HG02970 (cell line): ENCODE results near the gene PEX5L.

Experiments
- ATAC-seq: cut with Tn5 transposase; IDR thresholded peaks from one replicate; pipeline ENCODE4 v1.9.1; 2021; ENCODE audit warnings: mild to moderate bottlenecking, moderate library complexity, moderate number of reproducible peaks; ENCODE audit not compliant: unreplicated experiment, low FRiP score

Gene PEX5L

DNA sequence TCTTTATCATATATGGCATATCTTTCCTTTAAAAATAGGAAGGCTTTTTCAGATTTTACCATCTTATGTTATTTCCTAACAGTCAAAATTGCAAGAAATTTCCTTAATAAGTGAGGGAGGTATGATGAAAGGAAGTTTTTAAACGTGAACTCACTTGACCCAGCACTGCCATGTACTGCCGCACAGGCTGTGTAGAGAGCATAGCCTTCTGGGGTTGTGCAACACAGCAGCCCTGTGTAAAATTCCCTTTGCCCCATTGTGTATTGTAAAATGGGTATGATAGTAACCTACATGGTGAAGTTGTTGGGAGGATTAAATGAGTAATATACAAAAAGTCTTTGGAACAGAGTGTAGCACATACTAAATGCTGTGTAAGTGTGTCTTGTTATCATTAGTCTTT, 78.6 kb downstream of the PEX5L start:
- ATAC-seq = no peak

DNA sequence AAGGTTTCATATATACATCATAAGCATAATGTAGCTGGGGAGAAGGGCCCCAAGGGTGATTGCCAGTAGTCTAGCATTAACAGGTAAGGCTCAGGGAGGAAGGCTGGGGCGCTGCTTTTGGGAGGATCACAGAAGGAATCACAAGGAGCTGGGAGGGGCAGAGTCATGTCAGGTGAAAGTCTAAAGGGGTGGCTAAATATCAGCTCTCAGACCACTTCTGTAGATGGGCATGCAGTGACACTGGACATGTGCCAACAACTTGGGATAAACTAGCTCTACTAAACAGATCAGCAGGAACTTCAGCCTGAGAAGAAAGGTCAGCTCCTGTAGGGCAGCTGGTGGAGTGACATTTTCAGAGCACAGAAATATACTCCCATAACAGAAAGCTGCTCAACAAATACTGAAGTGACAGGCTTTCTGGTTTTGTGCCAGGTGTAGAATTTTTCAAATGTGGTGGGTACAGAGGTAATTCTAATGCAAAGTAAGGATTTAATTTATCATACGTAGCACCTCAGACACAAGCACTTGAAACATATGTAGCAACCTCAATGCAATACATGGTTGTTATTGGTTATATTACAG, 79.4 kb downstream of the PEX5L start:
- ATAC-seq = no peak

DNA sequence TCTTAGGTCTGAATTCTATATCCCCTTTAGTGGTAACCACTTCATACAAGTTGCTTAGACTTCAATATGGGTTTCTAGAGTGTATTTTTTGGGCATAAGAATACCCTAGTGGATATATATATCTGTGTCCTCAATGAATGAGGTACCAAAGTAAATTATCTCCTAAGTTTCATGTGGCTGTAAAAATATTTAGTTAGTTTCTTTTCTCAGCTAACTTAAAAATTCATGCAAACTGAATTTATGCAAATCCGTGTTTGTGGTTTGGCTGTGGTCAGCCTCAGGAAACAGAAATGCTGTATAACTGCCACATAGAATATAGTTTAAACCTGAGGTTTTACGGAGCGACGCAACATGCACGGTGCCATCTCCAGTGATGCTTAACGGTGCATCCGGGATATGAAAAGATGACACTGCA, 80.3 kb downstream of the PEX5L start:
- ATAC-seq = peak; percentile 94

DNA sequence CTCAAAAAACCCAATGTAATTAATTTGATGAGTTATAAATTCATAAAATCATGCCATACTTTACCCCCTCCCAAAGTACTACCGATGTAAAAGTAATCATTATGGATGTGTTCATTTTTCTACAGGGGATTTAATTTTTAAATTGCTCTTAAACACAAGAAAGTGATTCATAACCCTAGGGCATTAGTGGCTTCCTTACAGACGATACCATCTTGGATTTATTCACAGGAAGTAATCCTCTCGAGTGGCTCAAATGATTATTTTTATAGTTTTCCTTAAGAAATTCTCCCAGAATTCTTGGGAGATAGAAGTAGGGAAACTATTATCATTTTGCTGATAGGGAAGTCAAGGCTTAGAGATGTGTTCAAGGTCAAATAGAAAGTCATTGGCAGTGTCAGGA, 80.9 kb downstream of the PEX5L start:
- ATAC-seq = no peak

DNA sequence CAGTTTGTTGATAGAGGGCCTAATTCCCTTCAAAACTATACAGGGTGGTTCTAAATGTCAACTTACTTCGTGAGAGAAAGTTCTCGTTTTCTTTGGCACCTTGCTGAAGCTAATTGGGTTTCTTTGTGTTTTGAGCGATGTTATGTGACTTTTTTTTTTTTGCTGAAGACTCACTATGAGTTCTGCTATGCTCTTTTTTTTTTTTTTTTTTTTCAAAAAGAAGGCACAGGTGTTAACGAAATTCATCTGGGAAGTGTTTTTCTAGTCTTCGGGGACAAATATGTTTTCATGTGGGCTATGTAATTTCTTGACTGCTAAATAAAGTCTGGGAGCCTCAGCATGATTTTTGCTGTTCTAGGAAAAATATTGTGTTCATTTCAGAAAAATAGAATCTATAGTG, 81.5 kb downstream of the PEX5L start:
- no peak for ATAC-seq

DNA sequence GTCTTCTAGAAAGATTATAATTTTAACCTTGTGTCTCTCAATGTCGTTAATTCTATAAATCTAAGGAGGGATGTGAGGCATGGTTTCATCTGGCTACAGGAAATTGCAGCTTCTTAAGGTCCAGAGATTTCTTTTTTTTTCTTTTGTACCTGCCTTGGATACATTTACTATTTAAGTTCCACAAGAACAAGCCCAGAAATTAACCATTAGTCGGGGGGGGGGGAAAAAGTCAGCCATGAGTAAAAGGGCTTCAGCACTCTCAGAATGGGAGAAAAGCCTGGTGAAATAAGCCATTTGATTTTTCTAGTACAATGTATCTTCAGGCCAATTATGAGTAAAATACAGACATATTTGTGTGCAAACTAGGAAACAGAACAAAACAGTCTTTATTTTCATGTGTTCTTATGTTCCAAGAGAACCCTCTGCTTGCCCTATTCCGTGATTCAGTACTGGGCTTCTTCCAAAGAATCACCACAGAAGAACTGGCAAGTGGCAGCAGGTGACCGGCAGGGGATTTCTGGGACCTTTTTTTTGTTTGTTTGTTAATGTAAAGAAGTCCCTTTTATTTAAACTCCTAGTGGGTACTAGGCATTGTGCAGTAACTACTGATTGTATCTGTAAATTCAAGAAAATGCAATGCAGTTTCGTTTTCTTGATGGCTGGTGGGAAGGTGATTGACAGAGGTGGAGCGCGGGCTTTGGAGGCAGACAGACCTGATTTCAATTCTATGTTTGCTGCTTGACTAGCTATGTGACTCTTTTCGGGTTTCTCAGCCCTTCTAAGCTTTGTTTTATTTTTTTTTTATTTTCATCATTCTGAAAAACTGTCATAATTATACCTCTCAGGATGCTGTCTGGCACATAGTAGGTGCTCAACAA, 82.5 kb downstream of the PEX5L start:
- ATAC-seq = no peak

DNA sequence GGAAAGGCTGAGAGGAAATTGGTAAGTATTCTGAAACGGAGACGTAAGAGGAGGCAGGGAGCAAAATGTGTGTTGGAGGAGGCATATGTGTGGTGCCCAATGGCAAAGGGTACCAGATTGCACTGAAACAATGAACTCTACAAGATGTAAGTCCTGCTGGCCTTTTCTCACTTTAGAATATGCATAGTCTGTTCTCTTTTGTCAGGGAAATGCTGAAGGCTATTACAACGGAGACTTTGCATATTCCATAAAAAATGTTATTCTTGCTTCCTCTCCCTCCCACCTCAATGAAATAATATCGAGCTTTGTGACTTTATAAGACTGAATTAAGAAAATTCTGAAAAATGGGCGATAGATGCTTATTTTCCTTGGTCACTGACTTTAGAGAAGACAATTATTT, 85.9 kb downstream of the PEX5L start:
- ATAC-seq = no peak

DNA sequence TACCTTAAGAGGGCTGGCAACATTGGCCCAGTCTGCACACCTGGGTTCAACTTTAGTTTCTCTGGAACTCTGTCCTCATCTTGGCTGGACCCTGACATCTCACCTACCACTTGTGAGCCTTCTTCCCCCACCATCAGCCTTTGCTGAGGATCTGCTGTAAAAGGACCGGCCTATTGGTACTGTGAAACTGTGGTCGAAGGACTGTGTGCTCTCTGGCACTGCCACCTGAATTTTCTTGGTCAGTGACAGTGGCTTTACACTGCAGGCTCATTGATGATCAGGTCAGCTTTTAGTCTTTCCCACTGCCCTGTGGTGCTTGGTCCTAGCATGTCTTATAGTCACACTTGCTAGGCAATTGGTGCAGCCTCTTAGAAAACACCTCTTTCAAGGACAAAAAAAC, 86.9 kb downstream of the PEX5L start:
- no peak for ATAC-seq

DNA sequence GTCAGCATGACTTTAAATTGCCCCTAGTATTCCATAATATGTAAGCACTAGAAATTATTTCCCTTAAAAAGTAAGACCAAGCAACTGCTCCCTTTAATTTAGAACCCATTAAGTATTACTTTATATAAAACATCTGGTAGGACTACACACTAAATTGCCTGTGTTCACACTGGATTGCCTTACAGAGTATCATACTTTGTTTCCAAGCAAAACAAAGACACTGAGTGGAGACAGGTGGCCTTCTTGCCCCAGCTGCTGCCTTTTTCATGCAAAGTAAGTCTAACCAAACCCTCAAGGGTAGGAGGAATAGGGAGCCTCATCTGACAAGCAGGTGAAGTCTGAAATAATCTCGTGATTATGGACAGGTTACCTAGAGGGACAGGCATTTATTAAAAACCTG, 87.3 kb downstream of the PEX5L start:
- no peak for ATAC-seq

DNA sequence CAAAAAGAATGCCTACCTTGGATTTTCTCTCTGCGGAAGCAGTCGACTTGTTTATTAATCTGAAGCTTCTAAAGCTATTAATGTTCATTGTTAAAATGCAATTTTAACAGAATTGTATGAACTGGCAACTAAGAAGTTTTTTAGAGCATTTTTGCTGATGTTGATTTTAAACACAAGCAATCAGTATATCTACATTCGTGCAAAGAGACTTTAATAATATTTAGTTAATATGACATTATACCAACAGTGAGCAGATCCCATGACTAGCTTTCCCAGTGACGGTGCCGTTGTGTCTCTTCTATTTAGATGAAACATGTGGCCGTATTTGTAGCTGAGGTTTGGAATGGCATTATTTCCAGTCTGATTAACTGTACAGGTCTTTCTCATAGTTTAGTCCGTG, 88.0 kb downstream of the PEX5L start:
- no peak for ATAC-seq

DNA sequence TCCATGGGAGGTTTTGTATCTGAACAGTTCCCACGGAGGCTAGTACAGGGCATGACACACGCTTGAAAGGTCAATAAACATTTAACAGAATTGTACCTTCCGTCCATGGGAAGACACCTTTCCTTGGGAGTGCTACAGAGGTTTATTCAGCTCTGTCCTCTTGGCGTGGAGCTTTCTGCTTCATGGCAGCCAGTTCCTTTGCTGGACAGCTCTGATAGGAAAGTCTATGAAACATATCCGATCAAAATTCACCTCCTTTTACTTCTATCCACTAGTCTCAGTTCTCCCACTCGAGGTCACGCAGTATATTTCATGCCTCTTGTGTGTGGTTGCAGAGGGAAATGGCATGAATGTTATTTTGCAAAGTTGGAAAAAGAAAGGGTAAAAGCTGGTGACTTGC, 91.2 kb downstream of the PEX5L start:
- ATAC-seq = no peak

DNA sequence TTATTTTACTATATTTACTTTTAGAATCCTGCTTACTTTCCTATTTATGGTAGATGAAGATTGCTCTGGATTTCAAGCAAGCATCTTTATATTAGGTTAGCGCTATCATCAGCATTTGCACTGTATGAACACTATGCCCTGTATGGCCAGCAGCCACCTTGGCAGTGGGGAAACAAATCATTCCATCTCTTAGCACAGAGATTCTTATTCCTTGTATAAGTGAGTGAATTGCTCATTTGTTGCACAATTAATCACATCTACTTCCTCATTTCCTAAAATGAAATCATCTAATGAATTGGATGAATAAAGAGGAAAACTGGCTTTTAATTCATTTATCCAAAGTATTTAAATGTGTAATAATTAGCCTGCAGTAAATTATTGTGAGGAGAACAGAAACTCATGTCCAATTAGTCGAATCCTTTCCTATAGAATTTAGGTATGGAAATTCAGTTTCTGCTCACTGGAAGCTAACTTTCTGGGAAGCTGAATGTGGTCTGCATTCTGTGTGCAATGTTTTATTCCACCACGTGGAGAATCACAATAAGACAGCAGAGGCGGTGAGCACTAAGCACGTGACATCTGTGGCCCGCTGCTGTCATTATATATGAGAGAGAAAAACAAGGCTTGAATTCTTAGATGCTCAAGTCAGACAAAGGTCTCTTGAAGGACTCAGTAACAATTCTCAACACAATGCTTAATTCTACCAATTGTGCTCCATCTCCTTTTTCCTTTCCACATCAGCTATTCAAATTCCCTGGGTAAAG, 93.4 kb downstream of the PEX5L start:
- no peak for ATAC-seq

DNA sequence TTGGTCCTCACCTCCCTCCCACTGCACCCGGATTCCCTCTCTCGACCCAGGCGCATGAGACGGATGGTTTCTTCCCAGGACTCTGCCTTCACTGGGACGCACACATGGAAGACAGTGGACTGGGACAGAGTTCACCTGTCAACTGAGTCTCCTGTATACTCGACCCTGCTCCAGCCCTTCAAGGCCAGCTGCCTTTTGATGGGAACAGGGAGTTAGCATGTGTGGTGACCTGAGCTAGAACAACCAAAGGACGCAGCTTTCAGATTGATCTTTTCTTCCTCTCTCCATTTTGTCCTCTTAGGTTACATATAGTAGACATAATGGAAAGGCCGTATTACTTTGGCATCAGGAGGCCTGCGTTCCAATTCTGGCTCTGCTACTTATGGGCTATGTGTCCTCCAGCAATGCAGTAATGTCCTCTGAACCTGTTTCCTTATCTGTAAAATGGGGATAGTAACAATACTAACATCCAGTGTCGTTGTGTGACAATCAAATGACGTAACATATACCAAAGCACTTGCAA, 94.1 kb downstream of the PEX5L start:
- peak; percentile 17 for ATAC-seq

DNA sequence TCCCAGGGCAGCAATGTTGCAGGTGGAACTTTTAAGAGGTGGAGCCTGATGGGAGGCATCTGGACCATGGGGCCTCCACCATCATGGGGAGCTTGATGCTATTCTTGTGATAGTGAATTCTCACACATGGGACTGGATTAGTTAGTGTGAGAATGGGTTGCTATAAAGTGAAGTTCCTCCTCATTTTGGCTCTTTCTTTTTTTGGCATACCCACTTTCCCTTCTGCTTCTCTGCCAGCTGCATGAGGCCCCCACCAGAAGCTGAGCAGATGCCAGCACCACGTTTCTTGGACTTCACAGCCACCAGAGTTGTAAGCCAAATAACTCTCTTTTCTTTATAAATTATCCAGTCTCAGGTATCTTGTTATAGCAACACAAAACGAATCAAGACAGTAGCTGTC, 101.0 kb downstream of the PEX5L start:
- no peak for ATAC-seq

DNA sequence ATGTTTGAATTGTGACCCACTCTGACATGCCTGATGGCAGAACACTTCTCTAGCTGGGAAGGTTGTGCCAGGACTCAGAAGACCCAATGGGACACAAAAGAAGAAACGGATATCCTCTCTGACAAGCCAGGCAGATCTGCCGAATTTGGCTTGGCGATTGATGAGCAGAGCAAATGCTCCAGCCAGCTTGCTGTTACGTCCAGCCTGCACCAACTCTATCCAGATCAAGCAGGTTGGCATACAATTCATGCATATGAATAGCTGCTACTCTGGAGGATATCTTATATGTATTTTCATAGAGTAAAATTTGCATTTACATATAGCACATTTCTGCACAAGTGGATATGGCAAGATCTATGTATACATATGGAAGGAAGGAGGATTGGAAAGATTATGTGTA, 102.8 kb downstream of the PEX5L start:
- no peak for ATAC-seq

DNA sequence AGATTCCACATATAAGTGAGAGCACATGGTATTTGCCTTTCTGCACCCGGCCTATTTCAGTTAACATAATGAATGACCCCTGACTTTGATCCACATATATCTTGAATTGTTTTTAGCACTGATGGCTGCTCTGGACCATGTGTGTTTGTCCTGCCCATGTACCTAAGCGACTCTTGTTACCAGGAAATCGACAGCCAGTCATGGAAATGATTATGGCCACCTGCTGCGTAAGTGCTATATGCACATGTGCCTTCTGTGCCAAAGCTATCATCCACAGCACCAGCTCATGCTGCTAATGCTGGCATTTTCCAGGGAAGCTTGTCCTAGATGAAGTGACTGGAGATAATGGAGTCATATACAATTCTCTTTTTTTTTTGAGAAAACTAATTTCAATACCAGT, 103.7 kb downstream of the PEX5L start:
- ATAC-seq = no peak

DNA sequence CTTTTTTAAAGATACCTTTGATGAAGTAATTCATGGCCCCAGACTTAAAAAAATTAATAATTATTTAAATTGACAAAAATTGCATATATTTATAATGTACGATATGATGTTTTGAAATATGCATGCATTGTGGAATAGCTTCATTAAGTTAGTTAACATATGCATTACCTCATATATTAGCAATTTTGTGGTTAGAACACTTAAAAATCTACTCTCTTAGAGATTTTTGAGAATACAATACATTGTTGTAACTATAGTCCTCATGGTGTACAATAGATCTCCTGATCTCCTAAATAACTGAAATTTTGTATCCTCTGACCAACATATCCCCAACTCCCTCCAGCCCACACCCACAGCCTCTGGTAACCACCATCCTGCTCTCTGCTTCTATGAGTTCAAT, 104.1 kb downstream of the PEX5L start:
- ATAC-seq = no peak

DNA sequence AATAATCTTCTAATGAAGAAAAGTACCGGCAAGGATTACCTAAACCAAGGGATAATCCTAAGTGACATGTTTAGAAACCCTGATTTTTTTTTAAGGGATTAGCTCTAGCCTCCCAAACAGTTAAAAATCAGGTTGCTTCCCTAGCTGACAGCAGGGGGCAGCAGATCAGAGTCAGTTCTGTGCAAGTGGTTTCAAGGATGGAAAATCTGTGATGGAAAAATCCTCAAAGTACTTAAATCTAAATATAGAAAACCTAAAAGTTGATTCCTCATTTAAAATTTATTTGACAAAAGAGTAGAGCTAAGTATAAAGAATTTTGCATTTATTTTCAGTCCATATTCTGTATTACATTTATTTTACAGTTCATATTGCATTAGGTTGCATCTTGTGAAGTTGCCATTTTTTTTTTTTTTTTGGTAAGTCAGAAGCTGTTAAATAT, 107.6 kb downstream of the PEX5L start:
- ATAC-seq = no peak

DNA sequence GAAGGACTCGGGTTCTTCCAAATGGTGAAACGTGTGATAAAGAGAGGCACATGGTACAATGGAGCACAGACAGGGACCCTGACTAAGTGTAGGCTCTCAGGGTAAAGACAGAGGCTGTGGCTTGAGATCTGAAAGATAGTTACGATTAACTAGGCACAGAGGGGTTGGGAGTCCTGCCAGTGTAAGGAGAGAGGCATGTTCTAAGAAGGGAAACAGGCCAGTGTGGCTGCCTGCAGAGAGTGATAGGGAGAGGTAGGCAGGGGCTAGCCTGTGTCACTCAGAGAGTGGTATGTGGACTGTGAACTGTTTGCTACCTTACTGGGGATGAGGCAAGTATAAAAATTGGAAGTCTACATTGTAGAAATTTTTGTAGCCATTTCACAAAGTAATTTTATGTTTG, 109.5 kb downstream of the PEX5L start:
- ATAC-seq = no peak

DNA sequence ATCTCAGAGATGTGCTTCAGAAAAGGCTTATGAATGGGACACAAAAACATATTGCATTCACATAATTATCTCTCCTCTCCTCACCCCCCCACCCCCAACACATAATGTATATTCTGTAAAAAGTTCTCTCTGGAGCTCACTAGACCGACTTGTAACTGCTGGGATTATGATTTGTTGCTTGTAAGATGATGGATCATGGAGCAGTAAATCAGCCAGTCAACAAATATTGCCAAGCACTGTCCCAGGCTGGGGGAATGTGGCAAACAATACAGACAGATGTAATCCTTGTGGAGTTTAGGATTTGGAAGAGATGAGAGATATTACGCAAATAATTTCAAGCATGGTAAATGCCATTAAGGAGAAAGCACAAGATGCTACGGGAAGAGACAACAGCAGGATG, 114.8 kb downstream of the PEX5L start:
- no peak for ATAC-seq

DNA sequence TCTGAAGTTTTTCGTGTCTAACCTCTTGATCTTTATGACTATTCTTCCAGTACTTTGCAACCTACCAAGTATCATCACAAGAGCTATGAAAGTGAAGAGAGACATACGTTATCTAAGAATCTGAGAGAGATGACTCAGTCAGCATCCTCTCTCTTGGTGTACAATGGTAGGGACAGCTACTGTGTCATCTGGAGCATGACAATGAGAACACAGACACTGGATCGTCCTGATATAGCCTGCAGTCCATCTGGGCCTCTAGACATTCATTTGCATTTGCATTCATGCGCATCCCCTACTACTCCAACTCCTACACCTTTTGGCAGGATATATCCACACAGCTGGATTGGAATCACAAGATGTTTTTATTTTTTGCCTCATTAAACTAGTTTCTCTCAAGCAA, 115.2 kb downstream of the PEX5L start:
- peak; percentile 82 for ATAC-seq
